Lower lobe of right lung (tissue), 2 donors: ENCODE results near the gene MGME1. TPM values are rescaled to one million over a fixed set of nuclear protein-coding genes. Genes with fewer than 3 reads are reported as not detected.

Source experiments
- ATAC-seq, 2 donors: fragments of 200-7000 bp; cut with Tn5 transposase; one replicate each; pipeline ENCODE4 v1.9.1; 2020 to 2022; ENCODE audit warnings: mild to moderate bottlenecking in 2 of 2, moderate library complexity in 2 of 2
- DNase-seq: peaks from one replicate; pipeline ENCODE4 v3.0.0-alpha.2; 2020
- H3K27ac ChIP-seq: fragments of 200-600 bp; one replicate; pipeline ENCODE4 v1.8.0; 2022
- H3K27me3 ChIP-seq: fragments of 200-600 bp; one replicate; pipeline ENCODE4 v1.8.0; 2022; ENCODE audit warnings: low read depth
- H3K36me3 ChIP-seq: fragments of 200-600 bp; one replicate; pipeline ENCODE4 v1.8.0; 2022; ENCODE audit warnings: mild to moderate bottlenecking
- H3K4me1 ChIP-seq: fragments of 200-600 bp; one replicate; pipeline ENCODE4 v1.8.0; 2022
- H3K4me3 ChIP-seq: fragments of 200-600 bp; one replicate; pipeline ENCODE4 v1.8.0; 2022; ENCODE audit warnings: mild to moderate bottlenecking
- H3K9me3 ChIP-seq: fragments of 200-600 bp; one replicate; pipeline ENCODE4 v1.8.0; 2022
- intact Hi-C: fragments of 100-400 bp; cut with DNase I; formaldehyde crosslinking; loops from one replicate; pipeline ENCODE4 v1.11.0; 2022
- total RNA-seq: library from RNA; stranded (reverse); fragmentation: NEBNext Ultra II Directional; extraction: Animal tissue kit (Norgen Biotek cat#: 25700); gene quantifications from one replicate; pipeline ENCODE4 v1.2.1, GENCODE V29; 2021
- TF ChIP-seq, protein P1 (sequence below): fragments of 200-600 bp; IDR thresholded peaks from one replicate; pipeline ENCODE4 v1.8.0; 2022; ENCODE audit warnings: antibody characterized with exemption, mild to moderate bottlenecking
- donor health status: DM: no; HTN: yes; CAD: no; lungs with severe emphysema.

MGME1 gene
- total RNA-seq, 1 donor from 2014 or later: 11.3 TPM

DNA sequence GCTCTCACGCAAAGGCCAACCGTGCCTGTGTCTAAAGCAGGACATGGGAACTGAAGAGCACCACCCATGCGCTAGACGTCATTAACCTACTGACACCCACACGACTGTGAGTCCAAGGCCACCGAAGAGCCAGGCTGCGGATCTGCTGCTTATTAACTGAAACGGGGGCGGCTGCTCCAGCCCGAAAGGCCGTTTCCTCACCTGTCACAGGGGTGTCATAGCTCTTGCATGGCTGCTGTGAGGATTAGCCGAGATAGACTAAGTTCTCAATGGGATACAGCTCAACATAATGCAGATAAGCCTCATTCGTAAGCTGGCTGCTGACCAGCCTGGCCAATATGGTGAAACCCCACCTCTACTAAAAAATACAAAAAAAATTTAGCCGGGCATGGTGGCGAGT is 62.2 kb downstream of the MGME1 start:
- intact Hi-C loops: no loop called here
- no peak overlapping the region for H3K27ac ChIP-seq
- no peak overlapping the region for H3K4me3 ChIP-seq
- no peaks in the 10 kb centered on the region for H3K9me3 ChIP-seq
- ATAC-seq: no peak
- no peaks in the 10 kb centered on the region for H3K27me3 ChIP-seq
- no peak for DNase-seq
- TF ChIP-seq, protein P1, sequence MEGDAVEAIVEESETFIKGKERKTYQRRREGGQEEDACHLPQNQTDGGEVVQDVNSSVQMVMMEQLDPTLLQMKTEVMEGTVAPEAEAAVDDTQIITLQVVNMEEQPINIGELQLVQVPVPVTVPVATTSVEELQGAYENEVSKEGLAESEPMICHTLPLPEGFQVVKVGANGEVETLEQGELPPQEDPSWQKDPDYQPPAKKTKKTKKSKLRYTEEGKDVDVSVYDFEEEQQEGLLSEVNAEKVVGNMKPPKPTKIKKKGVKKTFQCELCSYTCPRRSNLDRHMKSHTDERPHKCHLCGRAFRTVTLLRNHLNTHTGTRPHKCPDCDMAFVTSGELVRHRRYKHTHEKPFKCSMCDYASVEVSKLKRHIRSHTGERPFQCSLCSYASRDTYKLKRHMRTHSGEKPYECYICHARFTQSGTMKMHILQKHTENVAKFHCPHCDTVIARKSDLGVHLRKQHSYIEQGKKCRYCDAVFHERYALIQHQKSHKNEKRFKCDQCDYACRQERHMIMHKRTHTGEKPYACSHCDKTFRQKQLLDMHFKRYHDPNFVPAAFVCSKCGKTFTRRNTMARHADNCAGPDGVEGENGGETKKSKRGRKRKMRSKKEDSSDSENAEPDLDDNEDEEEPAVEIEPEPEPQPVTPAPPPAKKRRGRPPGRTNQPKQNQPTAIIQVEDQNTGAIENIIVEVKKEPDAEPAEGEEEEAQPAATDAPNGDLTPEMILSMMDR: no peak
- H3K4me1 ChIP-seq: no peaks in the 10 kb centered on the region
- peaks cover 9% of the 10 kb centered on the region for H3K36me3 ChIP-seq

DNA sequence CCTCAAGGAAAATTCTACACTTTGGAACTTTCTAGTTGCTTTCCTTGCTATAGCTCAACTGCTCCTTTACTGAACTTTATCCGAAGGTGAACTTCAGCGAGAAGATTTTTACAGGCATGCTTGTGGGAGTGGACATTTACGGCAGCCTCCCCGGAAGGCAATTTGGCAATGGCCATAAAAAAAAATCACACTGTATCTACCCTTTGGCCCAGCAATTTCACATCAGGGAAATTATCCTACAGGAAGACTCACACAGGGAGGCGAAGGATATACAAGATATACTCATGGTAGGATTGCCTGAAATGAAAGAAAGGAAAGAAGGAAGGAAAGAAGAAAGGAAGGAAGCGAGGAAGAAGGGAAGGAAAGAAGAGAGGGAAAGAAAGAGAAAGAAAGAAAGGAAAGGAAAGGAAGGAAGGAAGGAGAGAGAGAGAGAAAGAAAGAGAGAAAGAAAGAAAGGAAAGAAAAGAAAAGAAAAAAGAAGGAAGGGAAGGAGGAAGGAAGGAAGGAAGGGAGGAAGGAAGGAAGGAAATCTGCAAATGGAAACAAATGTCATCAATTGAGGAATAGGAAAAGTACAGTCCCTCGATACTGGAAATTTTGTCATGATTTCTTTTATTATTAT is 63.2 kb downstream of the MGME1 start:
- ATAC-seq: no peak
- TF ChIP-seq, protein P1: no peak
- Histone ChIP-seq H3K4me3 (no peak overlapping the region), H3K27me3 (no peaks in the 10 kb centered on the region), H3K27ac (no peak overlapping the region), H3K9me3 (no peaks in the 10 kb centered on the region), H3K4me1 (no peaks in the 10 kb centered on the region), H3K36me3 (peaks cover 11% of the 10 kb centered on the region)
- intact Hi-C loops: no loop called here
- no peak for DNase-seq

DNA sequence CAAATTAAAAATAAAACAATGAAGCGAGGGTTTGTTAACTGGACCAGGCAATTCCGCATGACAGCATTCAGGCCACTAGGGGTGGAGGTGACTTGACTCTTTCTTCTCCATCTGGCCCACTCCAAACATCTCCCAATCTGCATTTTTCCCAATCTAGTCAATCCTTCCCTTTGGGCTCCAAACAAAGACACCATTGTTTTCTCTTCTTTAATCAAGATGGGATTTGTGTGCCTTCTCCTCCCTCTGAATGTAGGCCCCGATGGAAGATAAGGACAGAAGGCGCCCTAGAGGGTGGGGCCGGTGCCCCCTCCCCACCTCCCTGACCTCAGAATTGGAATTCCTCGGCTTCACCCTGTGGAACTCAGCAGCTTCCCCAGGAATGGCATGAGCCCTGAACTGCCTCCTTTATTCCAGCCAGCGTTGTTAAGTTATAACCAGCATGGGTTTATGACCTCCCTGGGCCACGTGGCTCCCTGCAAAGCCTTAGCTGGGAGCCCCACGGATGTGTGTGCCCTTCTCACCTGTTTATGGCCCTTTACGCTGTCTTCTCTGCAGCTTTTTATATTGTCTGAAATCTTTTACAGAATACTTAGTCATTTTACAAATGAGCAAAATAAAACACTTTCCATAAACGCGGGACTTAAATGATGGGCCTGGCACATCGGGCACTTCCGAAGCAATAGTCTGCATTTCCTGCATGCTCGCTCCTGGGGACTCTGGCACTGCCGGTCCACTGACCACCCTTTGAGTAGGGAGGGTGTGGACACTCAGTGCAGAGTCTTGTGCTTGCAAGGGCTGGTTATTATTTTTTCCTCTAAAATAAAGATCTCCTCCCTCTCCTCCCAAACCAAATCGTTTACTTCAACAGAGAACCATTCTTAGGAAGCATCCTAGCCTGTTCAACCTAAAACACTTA is 64.4 kb downstream of the MGME1 start:
- no peak for ATAC-seq
- DNase-seq: no peak
- intact Hi-C loops: no loop called here
- Histone ChIP-seq H3K4me3 (no peak overlapping the region), H3K36me3 (peaks cover 11% of the 10 kb centered on the region), H3K9me3 (no peaks in the 10 kb centered on the region), H3K27ac (no peak overlapping the region), H3K27me3 (no peaks in the 10 kb centered on the region), H3K4me1 (no peaks in the 10 kb centered on the region)
- TF ChIP-seq, protein P1: no peak

DNA sequence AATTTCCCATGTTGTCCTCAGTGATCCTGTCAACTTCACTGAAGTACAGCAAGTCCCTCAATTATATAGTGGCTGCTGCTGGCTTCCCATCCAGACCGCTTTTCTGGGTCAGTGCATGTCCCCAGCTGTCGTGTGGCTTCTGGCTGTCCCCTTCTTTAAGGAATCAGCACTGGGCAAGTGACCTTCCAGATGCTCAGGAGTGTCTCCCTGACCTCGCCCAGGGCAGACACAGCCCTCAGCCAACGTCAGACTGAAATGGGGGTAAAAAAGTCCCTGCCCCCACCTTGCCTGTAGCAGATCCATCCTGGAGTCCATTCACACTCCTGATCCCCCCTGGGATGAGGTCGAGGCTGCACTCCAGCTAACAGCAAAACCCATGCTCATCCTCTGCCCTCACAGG is 65.2 kb downstream of the MGME1 start:
- Histone ChIP-seq H3K4me3 (no peak overlapping the region), H3K36me3 (peaks cover 11% of the 10 kb centered on the region), H3K4me1 (no peaks in the 10 kb centered on the region), H3K27ac (no peak overlapping the region), H3K9me3 (no peaks in the 10 kb centered on the region), H3K27me3 (no peaks in the 10 kb centered on the region)
- TF ChIP-seq, protein P1: no peak
- intact Hi-C loops: no loop called here
- DNase-seq: no peak
- ATAC-seq: no peak

DNA sequence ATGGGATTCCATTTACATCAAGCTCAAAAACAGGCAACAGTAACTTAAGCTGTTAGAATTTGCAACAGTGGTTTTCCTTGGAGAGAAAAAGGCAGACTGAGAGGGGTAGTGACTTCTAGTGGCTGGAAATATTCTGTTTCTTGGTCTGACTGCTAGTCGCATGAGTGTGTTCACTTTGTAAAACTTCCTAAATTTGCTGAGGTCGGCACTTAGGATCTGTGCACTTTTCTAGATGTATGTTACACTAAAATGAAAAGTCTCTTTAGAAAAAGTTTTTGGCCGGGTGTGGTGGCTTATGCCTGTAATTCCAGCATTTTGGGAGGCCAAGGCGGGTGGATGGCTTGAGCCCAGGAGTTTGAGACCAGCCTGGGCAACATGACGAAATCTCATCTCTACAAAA is 70.2 kb downstream of the MGME1 start:
- Histone ChIP-seq H3K4me3 (no peak overlapping the region), H3K4me1 (no peaks in the 10 kb centered on the region), H3K36me3 (peaks cover 14% of the 10 kb centered on the region), H3K27me3 (no peaks in the 10 kb centered on the region), H3K27ac (no peak overlapping the region), H3K9me3 (peaks cover 6% of the 10 kb centered on the region)
- intact Hi-C loops: no loop called here
- no peak for DNase-seq
- TF ChIP-seq, protein P1: no peak
- no peak for ATAC-seq

Other genes starting within 250 kb of the MGME1 start
- 102 TPM for gene SNX5, start 224 bp upstream of the MGME1 start, total RNA-seq
- 8.6 TPM for gene OVOL2, start 88.9 kb downstream of the MGME1 start, total RNA-seq
- 13.5 TPM for gene KAT14, start 168.8 kb downstream of the MGME1 start, total RNA-seq
- 10.6 TPM for gene PET117, start 168.8 kb downstream of the MGME1 start, total RNA-seq